MCF 10A (cell line): ENCODE measurements around the gene FRAT2. TPM values are rescaled to one million over a fixed set of nuclear protein-coding genes. Genes with fewer than 3 reads are reported as not detected.
A peak's percentile ranks its signal among the peaks of the same experiment; 100 is the strongest.

Source experiments
- BruUV-seq: library from RNA; stranded (reverse); fragments of 400-500 nt; replicated peaks from 2 replicates; lab custom pipeline; 2021; lab: Mats Ljungman, UMichigan
- CTCF ChIA-PET: fragments of 300-600 bp; sonication (Branson Sonifier 250); formaldehyde crosslinking; extraction: SDS; loops from one replicate; lab custom pipeline; 2021; ENCODE audit warnings: antibody characterized with exemption, inconsistent platforms; lab: Yijun Ruan, JAX
- POLR2A ChIA-PET: fragments of 300-600, 350-650 bp; sonication (Branson Sonifier 250); formaldehyde crosslinking; extraction: SDS; loops from one replicate; lab custom pipeline; 2020; ENCODE audit warnings: antibody characterized with exemption, inconsistent platforms; lab: Yijun Ruan, JAX
- DNase-seq: peaks from one replicate; pipeline ENCODE4 v3.0.0-alpha.2; 2018; ENCODE audit not compliant: unreplicated experiment
- H3K27ac Mint-ChIP-seq: one replicate; pipeline ENCODE4 v1.8.0; 2022; ENCODE audit warnings: mild to moderate bottlenecking, low read depth, mixed read lengths; ENCODE audit not compliant: unreplicated experiment
- H3K27me3 Mint-ChIP-seq: one replicate; pipeline ENCODE4 v1.8.0; 2022; ENCODE audit warnings: mixed read lengths; ENCODE audit not compliant: insufficient read depth, unreplicated experiment
- H3K36me3 Mint-ChIP-seq: one replicate; pipeline ENCODE4 v1.8.0; 2022; ENCODE audit warnings: mild to moderate bottlenecking, moderate library complexity, mixed read lengths; ENCODE audit not compliant: insufficient read depth, unreplicated experiment
- H3K4me1 Mint-ChIP-seq: one replicate; pipeline ENCODE4 v1.8.0; 2022; ENCODE audit warnings: mixed read lengths; ENCODE audit not compliant: insufficient read depth, unreplicated experiment
- H3K4me3 Mint-ChIP-seq: one replicate; pipeline ENCODE4 v1.8.0; 2022; ENCODE audit warnings: mild to moderate bottlenecking, moderate library complexity, mixed read lengths; ENCODE audit not compliant: unreplicated experiment
- H3K9me3 Mint-ChIP-seq: one replicate; pipeline ENCODE4 v1.8.0; 2022; ENCODE audit warnings: mixed read lengths; ENCODE audit not compliant: unreplicated experiment
- intact Hi-C: fragments of 100-400 bp; cut with micrococcal nuclease; formaldehyde crosslinking; loops from 2 replicates; pipeline ENCODE4 v1.14.1; 2022
- total RNA-seq: library from RNA; stranded (reverse); gene quantifications from 2 replicates; pipeline ENCODE4 v1.2.3, GENCODE V29; 2022
- TF ChIP-seq, protein P1 (sequence below): fragments of 200-600 bp; IDR thresholded peaks from one replicate; pipeline ENCODE4 v1.8.0; 2022; ENCODE audit warnings: antibody characterized with exemption, mild to moderate bottlenecking; ENCODE audit not compliant: unreplicated experiment

FRAT2 gene
- total RNA-seq, 1 experiment from 2014 or later: 11.4 TPM

DNA sequence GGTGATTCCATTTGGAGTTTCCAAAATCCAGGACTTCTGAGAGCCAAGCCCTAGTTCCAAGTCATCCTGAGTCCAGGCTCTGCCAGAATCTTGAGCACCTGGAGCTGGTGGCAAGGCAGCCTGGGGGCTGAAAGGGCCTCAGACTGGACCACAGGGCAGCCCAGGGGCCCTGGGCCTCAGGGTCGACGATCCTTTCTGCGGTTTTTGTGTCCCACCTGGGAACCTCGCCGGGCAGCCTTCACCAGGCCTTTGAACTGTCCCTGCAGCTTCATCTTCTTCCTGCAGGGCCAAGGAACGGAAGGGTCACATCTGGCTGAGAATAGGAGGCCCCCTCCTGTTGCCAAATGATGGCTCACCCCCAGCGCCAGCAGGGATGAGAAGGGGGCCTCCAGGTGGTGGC, 22.4 kb upstream of the FRAT2 start:
- TF ChIP-seq, protein P1, sequence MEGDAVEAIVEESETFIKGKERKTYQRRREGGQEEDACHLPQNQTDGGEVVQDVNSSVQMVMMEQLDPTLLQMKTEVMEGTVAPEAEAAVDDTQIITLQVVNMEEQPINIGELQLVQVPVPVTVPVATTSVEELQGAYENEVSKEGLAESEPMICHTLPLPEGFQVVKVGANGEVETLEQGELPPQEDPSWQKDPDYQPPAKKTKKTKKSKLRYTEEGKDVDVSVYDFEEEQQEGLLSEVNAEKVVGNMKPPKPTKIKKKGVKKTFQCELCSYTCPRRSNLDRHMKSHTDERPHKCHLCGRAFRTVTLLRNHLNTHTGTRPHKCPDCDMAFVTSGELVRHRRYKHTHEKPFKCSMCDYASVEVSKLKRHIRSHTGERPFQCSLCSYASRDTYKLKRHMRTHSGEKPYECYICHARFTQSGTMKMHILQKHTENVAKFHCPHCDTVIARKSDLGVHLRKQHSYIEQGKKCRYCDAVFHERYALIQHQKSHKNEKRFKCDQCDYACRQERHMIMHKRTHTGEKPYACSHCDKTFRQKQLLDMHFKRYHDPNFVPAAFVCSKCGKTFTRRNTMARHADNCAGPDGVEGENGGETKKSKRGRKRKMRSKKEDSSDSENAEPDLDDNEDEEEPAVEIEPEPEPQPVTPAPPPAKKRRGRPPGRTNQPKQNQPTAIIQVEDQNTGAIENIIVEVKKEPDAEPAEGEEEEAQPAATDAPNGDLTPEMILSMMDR: no peak
- H3K4me3 Mint-ChIP-seq: no peak overlapping the region
- intact Hi-C loops: no loop called here
- H3K27me3 Mint-ChIP-seq: no peaks in the 10 kb centered on the region
- no TSS peak for BruUV-seq
- H3K36me3 Mint-ChIP-seq: peaks cover 62% of the 10 kb centered on the region
- H3K4me1 Mint-ChIP-seq: no peaks in the 10 kb centered on the region
- no peak for DNase-seq
- H3K9me3 Mint-ChIP-seq: no peaks in the 10 kb centered on the region
- CTCF ChIA-PET: interaction anchor here (1.1 to 2.0 kb wide), 2 partner anchors 37 to 78 kb away, joined by 4 to 6 read pairs; partner anchors contain the start of gene FRAT1
- H3K27ac Mint-ChIP-seq: no peak overlapping the region
- POLR2A ChIA-PET: interaction anchor here (0.9 to 1.2 kb wide), 3 partner anchors 22 to 82 kb away, joined by 3 read pairs; partner anchors contain the start of gene FRAT2

GRCh38 chr10:97356318-97356914, 21.9 kb upstream of the FRAT2 start:
- H3K27me3 Mint-ChIP-seq: no peaks in the 10 kb centered on the region
- no peaks in the 10 kb centered on the region for H3K9me3 Mint-ChIP-seq
- DNase-seq: no peak
- TSS peak; percentile 70 for BruUV-seq
- intact Hi-C loops: no loop called here
- TF ChIP-seq, protein P1: no peak
- ChIA-PET POLR2A (interaction anchor here (0.6 to 1.2 kb wide), 2 partner anchors 20 to 77 kb away, joined by 3 read pairs; no protein-coding TSS in a partner anchor), CTCF (interaction anchor here (0.6 to 2.0 kb wide), 5 partner anchors 15 to 1258 kb away, joined by 3 to 6 read pairs (median 4); partner anchors contain the start of gene FRAT1)
- H3K4me1 Mint-ChIP-seq: no peaks in the 10 kb centered on the region
- no peak overlapping the region for H3K27ac Mint-ChIP-seq
- H3K4me3 Mint-ChIP-seq: no peak overlapping the region
- H3K36me3 Mint-ChIP-seq: peaks cover 58% of the 10 kb centered on the region

GRCh38 chr10:97355571-97355975, 21.0 kb upstream of the FRAT2 start:
- ChIA-PET CTCF (interaction anchor here (0.7 to 2.7 kb wide), 8 partner anchors 9 to 317 kb away, joined by 3 to 11 read pairs (median 4); partner anchors contain the start of gene FRAT1), POLR2A (interaction anchor here (0.6 to 0.9 kb wide), 4 partner anchors 19 to 44 kb away, joined by 3 to 4 read pairs (median 3); partner anchors contain the start of gene FRAT1)
- Mint-ChIP-seq H3K27me3 (no peaks in the 10 kb centered on the region), H3K9me3 (no peaks in the 10 kb centered on the region), H3K27ac (no peak overlapping the region), H3K4me1 (no peaks in the 10 kb centered on the region), H3K4me3 (no peak overlapping the region), H3K36me3 (peaks cover 58% of the 10 kb centered on the region)
- TF ChIP-seq, protein P1: no peak
- DNase-seq: peak; percentile 27
- intact Hi-C loops: loop anchor here (2.0 kb wide), 1 partner anchor 77 kb away; no protein-coding TSS in a partner anchor
- BruUV-seq: no TSS peak

GRCh38 chr10:97353945-97354344, 19.4 kb upstream of the FRAT2 start:
- H3K9me3 Mint-ChIP-seq: no peaks in the 10 kb centered on the region
- peaks cover 57% of the 10 kb centered on the region for H3K36me3 Mint-ChIP-seq
- ChIA-PET POLR2A (no interaction called here), CTCF (interaction anchor here (0.5 to 2.7 kb wide), 3 partner anchors 75 to 243 kb away, joined by 3 to 11 read pairs (median 3); no protein-coding TSS in a partner anchor)
- no peak for DNase-seq
- no peaks in the 10 kb centered on the region for H3K27me3 Mint-ChIP-seq
- no peak overlapping the region for H3K27ac Mint-ChIP-seq
- no peaks in the 10 kb centered on the region for H3K4me1 Mint-ChIP-seq
- TF ChIP-seq, protein P1: no peak
- H3K4me3 Mint-ChIP-seq: no peak overlapping the region
- intact Hi-C loops: loop anchor here (2.0 kb wide), 1 partner anchor 75 kb away; no protein-coding TSS in a partner anchor
- no TSS peak for BruUV-seq
